Measurements from ENCODE around the gene YJEFN3.
A peak's percentile ranks its signal among the peaks of the same experiment; 100 is the strongest.

YJEFN3 gene

GRCh38 chr19:19528721-19529490 lies at the start of gene YJEFN3:
Gene YJEFN3 (plus strand): TSS chr19:19528911. CDS start chr19:19528933, 22 bp downstream.
- no peak for DNase-seq (ENCODE audit: low spot score)

GRCh38 chr19:19480688-19481087 lies 48.0 kb upstream of the YJEFN3 start:
- no peak for DNase-seq (ENCODE audit: low spot score)

GRCh38 chr19:19482809-19483596 lies 45.7 kb upstream of the YJEFN3 start:
- DNase-seq (ENCODE audit: low spot score): no peak

GRCh38 chr19:19485161-19485997 lies 43.3 kb upstream of the YJEFN3 start:
- peak; percentile 63 for DNase-seq (ENCODE audit: low spot score)

- no peak for DNase-seq (ENCODE audit: low spot score)
Observed at GRCh38 chr19:19485998-19486290, 42.8 kb upstream of the YJEFN3 start.

DNA sequence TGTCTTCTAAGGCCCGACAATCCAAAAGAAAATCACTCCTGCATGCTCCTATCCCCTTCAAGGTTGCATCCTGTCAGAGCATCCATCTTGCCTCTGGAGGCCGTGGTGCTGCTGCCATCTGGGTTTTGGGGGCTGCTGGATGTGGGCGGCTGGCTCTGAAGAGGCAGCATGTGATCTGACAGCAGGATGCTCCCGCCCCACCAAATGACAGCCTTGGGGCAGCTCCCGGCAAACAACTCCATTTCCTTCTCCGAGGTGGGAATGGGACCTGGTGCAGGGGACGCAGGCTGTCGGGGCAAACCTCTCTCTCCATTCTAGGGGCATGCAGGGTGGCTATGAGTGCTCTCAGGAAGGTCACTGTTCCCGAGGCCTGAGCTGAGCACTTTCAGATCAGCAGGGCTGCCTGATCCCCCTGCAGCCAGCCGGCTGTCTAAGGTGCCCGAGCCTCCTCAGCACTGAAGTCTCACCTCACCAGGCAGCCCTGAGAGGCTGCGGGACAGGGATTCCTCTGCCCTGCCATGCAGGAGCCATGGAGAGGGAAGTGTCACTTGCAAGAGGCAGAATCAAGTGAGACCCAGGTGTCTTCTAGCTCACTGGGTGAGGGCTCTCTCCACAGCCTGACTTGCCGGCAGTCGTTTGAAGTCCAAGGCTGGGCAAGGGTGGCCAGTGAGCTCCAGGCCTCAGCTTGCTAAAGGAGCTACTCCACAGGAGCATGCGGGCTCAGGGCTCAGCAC lies 42.2 kb upstream of the YJEFN3 start:
- no peak for DNase-seq (ENCODE audit: low spot score)

DNA sequence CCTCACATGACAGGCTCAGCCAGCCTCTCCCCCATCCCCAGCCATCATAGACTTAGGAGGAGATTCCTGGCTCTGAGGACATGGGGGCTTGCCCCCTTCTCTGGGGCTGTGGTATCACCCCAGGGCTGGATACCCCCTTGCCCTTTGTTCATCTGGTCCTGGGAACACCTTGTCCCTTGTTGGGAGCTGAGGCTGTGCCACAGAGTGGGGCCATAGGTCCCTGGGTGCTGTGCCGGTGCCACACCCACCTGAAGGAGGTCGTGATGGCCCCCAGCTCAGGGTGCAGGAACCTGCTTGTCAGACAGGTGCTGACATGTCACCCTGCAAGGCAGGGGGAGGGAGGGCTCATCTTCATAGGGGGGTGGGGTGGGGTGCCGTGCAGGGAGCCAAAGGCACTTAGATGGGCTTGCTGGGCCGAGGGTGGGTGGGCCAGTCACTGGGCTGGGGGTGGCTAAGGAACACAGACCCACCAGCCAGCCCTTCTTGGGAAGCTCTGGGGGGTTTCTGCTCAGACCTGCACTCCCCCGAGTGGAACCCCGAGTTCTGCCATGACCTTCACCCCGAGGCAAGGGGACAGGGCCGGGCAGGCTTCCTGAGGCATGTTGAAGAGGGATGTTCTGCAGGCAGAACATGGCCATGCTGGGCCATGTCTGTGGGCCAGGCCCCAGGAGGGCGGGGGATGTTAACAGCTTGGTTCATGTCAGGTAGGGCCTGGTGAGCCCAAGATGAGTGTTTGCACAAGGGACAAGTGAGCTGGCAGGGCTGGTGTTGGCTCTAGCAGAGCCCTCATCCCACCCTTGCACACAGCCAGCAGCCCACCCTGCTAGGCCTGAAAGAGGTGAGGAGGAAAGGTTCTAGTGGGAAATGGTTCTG lies 41.4 kb upstream of the YJEFN3 start:
- DNase-seq (ENCODE audit: low spot score): no peak

DNA sequence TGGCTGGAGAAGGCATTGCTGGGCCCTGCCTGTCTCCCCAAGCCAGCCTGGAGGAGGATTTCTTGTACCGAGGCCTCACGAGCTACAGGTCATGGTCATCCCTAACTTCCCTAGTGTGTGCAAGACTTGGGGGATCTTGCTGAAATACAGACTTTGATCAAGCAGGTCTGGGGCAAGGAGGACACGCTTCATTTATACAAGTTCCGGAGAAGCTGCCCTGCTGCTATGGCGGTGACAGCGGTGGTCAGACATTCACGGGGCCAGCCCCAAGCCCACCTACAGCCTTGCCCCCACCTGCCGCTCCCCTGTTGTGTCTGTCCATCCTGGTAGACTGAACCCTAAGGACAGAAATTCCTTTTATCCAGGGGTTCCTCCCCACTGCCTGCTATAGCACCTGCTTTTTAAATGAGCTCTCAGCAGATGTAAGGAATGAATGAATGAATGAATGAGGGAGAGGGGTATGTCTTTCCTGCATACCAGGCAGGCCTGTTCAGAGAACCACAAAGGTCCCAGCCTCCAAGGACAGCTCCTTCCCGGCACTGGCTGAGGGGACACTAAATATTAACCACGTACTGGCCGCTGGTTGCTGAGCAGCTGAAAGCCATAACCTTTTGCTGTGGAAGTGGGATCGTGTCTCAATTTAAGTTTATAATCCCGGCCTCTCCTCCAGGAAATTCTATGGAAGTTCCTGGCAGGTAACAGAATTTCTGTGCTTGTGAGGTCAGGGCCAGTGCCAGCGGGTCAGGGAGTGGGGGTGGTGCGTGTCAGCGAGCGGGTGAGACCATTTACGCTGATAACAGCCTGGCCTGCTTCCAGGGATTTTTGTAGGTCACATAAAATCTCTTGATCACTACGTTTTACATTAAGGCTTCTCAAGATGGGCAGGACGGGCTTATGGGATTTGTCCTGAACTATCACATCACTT lies 40.5 kb upstream of the YJEFN3 start:
- peak; percentile 42 for DNase-seq (ENCODE audit: low spot score)

DNA sequence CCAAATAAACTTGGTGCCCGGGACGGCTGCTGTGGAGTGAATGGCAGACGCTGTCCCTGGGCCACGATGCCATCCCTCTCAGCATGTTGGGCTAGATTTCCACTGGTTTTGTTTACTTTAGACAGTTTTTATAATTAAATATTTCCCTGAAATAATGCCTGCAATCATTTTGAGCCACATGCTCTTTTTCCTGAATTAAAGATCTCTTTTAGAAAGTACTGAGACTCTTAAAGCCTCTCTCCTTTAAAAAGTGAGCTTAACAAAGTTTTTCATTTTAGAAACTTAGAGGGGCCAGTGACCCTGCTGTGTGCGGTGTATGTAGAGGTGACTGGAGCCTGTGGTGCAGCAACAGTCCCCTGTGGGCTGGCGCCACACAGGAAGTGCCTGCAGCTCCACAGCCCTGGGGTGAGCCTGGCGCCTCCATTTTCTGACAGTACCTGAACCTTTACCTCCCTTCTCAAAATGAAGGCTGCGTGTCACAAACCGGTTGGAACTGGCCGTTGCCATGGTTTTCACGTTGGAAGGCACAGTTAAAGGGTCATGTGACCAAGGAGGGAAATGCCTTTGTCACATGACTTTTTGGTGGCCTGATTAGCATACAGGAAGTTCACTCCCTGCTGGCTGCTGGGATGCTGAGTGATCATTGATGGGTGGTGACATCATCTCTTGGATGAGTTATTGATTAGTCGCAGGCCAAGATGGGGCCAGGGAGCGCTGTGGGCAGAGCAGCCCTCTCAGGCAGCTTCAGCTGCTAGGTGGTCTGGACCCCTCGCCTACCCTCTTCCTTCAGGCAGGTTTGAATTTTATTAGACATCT lies 39.6 kb upstream of the YJEFN3 start:
- peak; percentile 96 for DNase-seq (ENCODE audit: low spot score)

- no peak for DNase-seq (ENCODE audit: low spot score)
Observed at GRCh38 chr19:19489804-19490204, 38.9 kb upstream of the YJEFN3 start.

GRCh38 chr19:19490214-19490968 lies 38.3 kb upstream of the YJEFN3 start:
- peak; percentile 81 for DNase-seq (ENCODE audit: low spot score)

GRCh38 chr19:19491321-19492025 lies 37.2 kb upstream of the YJEFN3 start:
- no peak for DNase-seq (ENCODE audit: low spot score)

DNA sequence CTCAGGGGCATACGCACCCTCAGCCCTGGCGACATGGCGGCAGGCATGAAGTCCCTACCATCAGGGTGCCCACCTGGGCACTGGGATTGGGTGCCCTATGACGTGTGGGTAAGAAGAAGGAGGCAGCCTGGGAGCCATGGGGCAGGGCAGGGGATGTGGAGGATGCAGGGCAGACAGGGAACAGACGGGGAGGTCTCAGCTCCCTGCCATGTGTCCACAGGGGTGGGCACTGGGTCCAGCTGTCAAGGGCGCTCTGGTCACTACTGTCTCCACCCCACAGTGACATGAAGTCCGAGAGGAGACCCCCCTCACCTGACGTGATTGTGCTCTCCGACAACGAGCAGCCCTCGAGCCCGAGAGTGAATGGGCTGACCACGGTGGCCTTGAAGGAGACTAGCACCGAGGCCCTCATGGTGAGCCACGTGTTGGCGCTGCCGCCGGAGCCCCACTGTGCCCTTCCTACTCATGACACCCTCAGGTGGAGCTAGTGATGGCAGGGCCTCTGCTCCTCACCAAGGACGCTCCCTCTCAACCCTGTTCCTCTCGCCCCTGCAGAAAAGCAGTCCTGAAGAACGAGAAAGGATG lies 36.6 kb upstream of the YJEFN3 start:
- no peak for DNase-seq (ENCODE audit: low spot score)

GRCh38 chr19:19493841-19494546 lies 34.7 kb upstream of the YJEFN3 start:
- no peak for DNase-seq (ENCODE audit: low spot score)

- no peak for DNase-seq (ENCODE audit: low spot score)
Observed at GRCh38 chr19:19495614-19496603, 32.8 kb upstream of the YJEFN3 start.
